Breast epithelium (tissue), 4 donors: Measurements from ENCODE around the gene ACTN4. TPM values are rescaled to one million over a fixed set of nuclear protein-coding genes. Genes with fewer than 3 reads are reported as not detected.

Experiments used
- DNase-seq, 2 donors: peaks; one replicate each; pipeline ENCODE4 v3.0.0-alpha.2; 2019; ENCODE audit warnings: low spot score in 2 of 2
- H3K27ac ChIP-seq, 2 donors: fragments of 200-600 bp; sonication (generic) in 1 of 2; one replicate each; pipeline ENCODE4 v1.5.1; 2016 to 2019; ENCODE audit warnings: mild to moderate bottlenecking in 1 of 2
- H3K27me3 ChIP-seq, 2 donors: fragments of 200-600 bp; sonication (generic) in 1 of 2; one replicate each; pipeline versions ENCODE4 v1.5.1 to v1.6.0; 2017 to 2019; ENCODE audit warnings: control low read depth in 1 of 2, mild to moderate bottlenecking in 1 of 2
- H3K36me3 ChIP-seq: fragments of 200-600 bp; one replicate; pipeline ENCODE4 v1.5.1; 2019
- H3K4me1 ChIP-seq, 2 donors: fragments of 200-600 bp; sonication (generic); one replicate each; pipeline ENCODE4 v1.5.1; 2016 to 2019; ENCODE audit warnings: control low read depth in 1 of 2
- H3K4me3 ChIP-seq, 3 donors: fragments of 200-600 bp; sonication (generic); 1 replicate in 2 of 3; 2 replicates in 1 of 3; pipeline ENCODE4 v1.5.1; 2016 to 2019; ENCODE audit warnings: mild to moderate bottlenecking in 3 of 3, moderate library complexity in 2 of 3
- H3K9me3 ChIP-seq, 2 donors: fragments of 200-600 bp; sonication (generic) in 1 of 2; one replicate each; pipeline ENCODE4 v1.5.1; 2016 to 2019; ENCODE audit warnings: control low read depth in 1 of 2
- CTCF ChIP-seq, 3 donors: fragments of 450-650 bp; IDR thresholded peaks; one replicate each; pipeline ENCODE4 v1.5.1; 2016 to 2017; ENCODE audit warnings: antibody characterized with exemption in 3 of 3, mild to moderate bottlenecking in 3 of 3, moderate library complexity in 3 of 3
- POLR2A ChIP-seq: fragments of 450-650 bp; IDR thresholded peaks from one replicate; pipeline ENCODE4 v1.6.1; 2016; ENCODE audit warnings: antibody characterized with exemption, mild to moderate bottlenecking, moderate library complexity
- POLR2AphosphoS5 ChIP-seq, 3 donors: sonication (generic); formaldehyde crosslinking; IDR thresholded peaks; one replicate each; pipeline ENCODE4 v1.6.1; 2017; ENCODE audit warnings: antibody characterized with exemption in 3 of 3
- intact Hi-C: fragments of 100-400 bp; cut with DNase I; formaldehyde crosslinking; loops from one replicate; pipeline ENCODE4 v1.15.1; 2023; ENCODE audit warnings: low total_unique reads
- total RNA-seq, 3 donors: library from RNA; depleted of rRNA; stranded (reverse); fragments of >200 nt; gene quantifications; one replicate each; pipeline ENCODE4 v1.1.0, GENCODE V29; 2016

The ACTN4 gene
- total RNA-seq, 3 donors from 2014 or later = 182 to 296 (median 269) TPM

- peak overlapping the region in 1 of 3 donors; percentile 41 for H3K4me3 ChIP-seq
- H3K9me3 ChIP-seq = no peaks in the 10 kb centered on the region
- no peaks in the 10 kb centered on the region for H3K27me3 ChIP-seq
- no peaks in the 10 kb centered on the region for H3K36me3 ChIP-seq
- peaks cover 20 to 35% of the 10 kb centered on the region in 2 donors for H3K4me1 ChIP-seq
- intact Hi-C loops = no loop called here
- peak in 1 of 2 donors; percentile 73 for DNase-seq
- no peak for TF ChIP-seq POLR2A
- no peak for TF ChIP-seq CTCF (IDR thresholded peaks at IDR 0.05)
- peak in 2 of 3 donors; percentile 32 to 34 for TF ChIP-seq POLR2AphosphoS5 (IDR thresholded peaks at IDR 0.05)
- H3K27ac ChIP-seq = peak overlapping the region; percentile 96 to 99
These were observed 46.2 kb downstream of the ACTN4 start for GRCh38 chr19:38693380-38694223.

- no peak for TF ChIP-seq POLR2A
- no peak for TF ChIP-seq CTCF (IDR thresholded peaks at IDR 0.05)
- no peak for TF ChIP-seq POLR2AphosphoS5 (IDR thresholded peaks at IDR 0.05)
- intact Hi-C loops = no loop called here
These were observed 47.9 kb downstream of the ACTN4 start for GRCh38 chr19:38695317-38695683.

GRCh38 chr19:38695832-38696728, 48.6 kb downstream of the ACTN4 start:
- peaks cover 20 to 35% of the 10 kb centered on the region in 2 donors for H3K4me1 ChIP-seq
- H3K27ac ChIP-seq = peak overlapping the region; percentile 96 to 99
- H3K27me3 ChIP-seq = no peaks in the 10 kb centered on the region
- no peaks in the 10 kb centered on the region for H3K9me3 ChIP-seq
- H3K36me3 ChIP-seq = no peaks in the 10 kb centered on the region
- DNase-seq = no peak
- no peak for TF ChIP-seq POLR2AphosphoS5 (IDR thresholded peaks at IDR 0.05)
- TF ChIP-seq CTCF (IDR thresholded peaks at IDR 0.05) = no peak
- no peak for TF ChIP-seq POLR2A
- no peak overlapping the region for H3K4me3 ChIP-seq
- intact Hi-C loops = no loop called here

More at GRCh38 chr19:38695317-38695683, 47.9 kb downstream of the ACTN4 start:
- Histone ChIP-seq H3K9me3 (no peaks in the 10 kb centered on the region), H3K4me3 (no peak overlapping the region), H3K36me3 (no peaks in the 10 kb centered on the region), H3K27ac (peak overlapping the region; percentile 96 to 99), H3K4me1 (peaks cover 20 to 35% of the 10 kb centered on the region in 2 donors), H3K27me3 (no peaks in the 10 kb centered on the region)
- DNase-seq = no peak

GRCh38 chr19:38696729-38697055, 49.2 kb downstream of the ACTN4 start:
- Histone ChIP-seq H3K9me3 (no peaks in the 10 kb centered on the region), H3K36me3 (no peaks in the 10 kb centered on the region), H3K27ac (peak overlapping the region; percentile 96 to 99), H3K27me3 (no peaks in the 10 kb centered on the region), H3K4me1 (peaks cover 20 to 35% of the 10 kb centered on the region in 2 donors), H3K4me3 (no peak overlapping the region)
- DNase-seq = no peak
- TF ChIP-seq POLR2A (no peak), POLR2AphosphoS5 (IDR thresholded peaks at IDR 0.05) (no peak), CTCF (IDR thresholded peaks at IDR 0.05) (no peak)
- intact Hi-C loops = no loop called here
